C4-2B (cell line): Measurements from ENCODE around the gene CLMN.

Source experiments
- ZFX ChIP-seq: fragments of 450-650 bp; IDR thresholded peaks from 2 replicates; pipeline ENCODE4 v1.6.1; 2017
- TF ChIP-seq, protein P1 (sequence below): fragments of 450-650 bp; conservative IDR thresholded peaks from 2 replicates; pipeline ENCODE4 v1.5.1; 2017; ENCODE audit warnings: mild to moderate bottlenecking

DNA sequence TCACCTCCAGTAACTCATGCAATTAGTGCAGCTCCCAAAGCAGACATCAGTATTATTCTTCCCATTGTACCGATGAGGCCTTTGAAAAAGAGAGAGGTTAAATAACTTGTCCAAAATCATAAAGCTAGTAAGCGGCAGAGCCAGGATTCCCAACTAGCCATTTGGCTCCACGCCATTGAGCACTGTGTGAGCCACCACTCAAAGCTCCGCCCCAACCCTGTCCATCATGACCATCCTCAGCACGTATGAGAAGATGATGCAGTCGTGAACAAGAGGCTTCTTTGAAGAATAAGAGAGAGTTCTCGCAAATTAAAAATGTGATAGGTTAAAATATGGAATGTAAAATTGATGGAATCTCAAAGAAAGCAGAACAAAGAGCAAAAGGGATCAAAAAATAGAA lies 14.6 kb downstream of the CLMN start:
- TF ChIP-seq, protein P1, sequence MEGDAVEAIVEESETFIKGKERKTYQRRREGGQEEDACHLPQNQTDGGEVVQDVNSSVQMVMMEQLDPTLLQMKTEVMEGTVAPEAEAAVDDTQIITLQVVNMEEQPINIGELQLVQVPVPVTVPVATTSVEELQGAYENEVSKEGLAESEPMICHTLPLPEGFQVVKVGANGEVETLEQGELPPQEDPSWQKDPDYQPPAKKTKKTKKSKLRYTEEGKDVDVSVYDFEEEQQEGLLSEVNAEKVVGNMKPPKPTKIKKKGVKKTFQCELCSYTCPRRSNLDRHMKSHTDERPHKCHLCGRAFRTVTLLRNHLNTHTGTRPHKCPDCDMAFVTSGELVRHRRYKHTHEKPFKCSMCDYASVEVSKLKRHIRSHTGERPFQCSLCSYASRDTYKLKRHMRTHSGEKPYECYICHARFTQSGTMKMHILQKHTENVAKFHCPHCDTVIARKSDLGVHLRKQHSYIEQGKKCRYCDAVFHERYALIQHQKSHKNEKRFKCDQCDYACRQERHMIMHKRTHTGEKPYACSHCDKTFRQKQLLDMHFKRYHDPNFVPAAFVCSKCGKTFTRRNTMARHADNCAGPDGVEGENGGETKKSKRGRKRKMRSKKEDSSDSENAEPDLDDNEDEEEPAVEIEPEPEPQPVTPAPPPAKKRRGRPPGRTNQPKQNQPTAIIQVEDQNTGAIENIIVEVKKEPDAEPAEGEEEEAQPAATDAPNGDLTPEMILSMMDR, result no peak
- TF ChIP-seq ZFX, result no peak
